Endothelial cell of umbilical vein (primary cell): ENCODE measurements around the gene CBFA2T3. TPM values are rescaled to one million over a fixed set of nuclear protein-coding genes. Genes with fewer than 3 reads are reported as not detected.

Experiments
- BruUV-seq: library from RNA; stranded (reverse); fragments of 400-500 nt; replicated peaks from 2 replicates; lab custom pipeline; 2021; lab: Mats Ljungman, UMichigan
- CTCF ChIA-PET: fragments of 300-600, 350-600 bp; sonication (Branson Sonifier 250); formaldehyde crosslinking; loops from one replicate; lab custom pipeline; 2021; ENCODE audit warnings: antibody characterized with exemption, inconsistent platforms; lab: Charles Lee
- POLR2A ChIA-PET: fragments of 300-600, 350-600 bp; sonication (Branson Sonifier 250); formaldehyde crosslinking; loops from one replicate; lab custom pipeline; 2021; ENCODE audit warnings: antibody characterized with exemption, inconsistent platforms; lab: Charles Lee
- DNase-seq: peaks from one replicate; pipeline ENCODE4 v3.0.0-alpha.2; 2011; ENCODE audit warnings: low read depth, low spot score
- FAIRE-seq: peaks from 2 replicates; lab custom pipeline; 2011; peaks lifted over from hg19 to GRCh38; lab: Jason Lieb, UNC
- H2AFZ ChIP-seq: 2 replicates; pipeline ENCODE4 v1.6.0; 2012; ENCODE audit warnings: low read depth, low read length, control low read depth, inconsistent platforms
- H3K27ac ChIP-seq: 2 replicates; pipeline ENCODE4 v1.5.1; 2011; ENCODE audit warnings: low read depth, mild to moderate bottlenecking, control low read depth, low read length, moderate library complexity; ENCODE audit not compliant: insufficient read depth
- H3K27me3 ChIP-seq, 2 experiments: 2 replicates each; pipeline versions ENCODE4 v1.6.0 to v1.6.1; 2011; ENCODE audit warnings: low read length in 2 of 2, mixed read lengths in 1 of 2; ENCODE audit not compliant: control insufficient read depth in 2 of 2, insufficient read depth in 2 of 2
- H3K36me3 ChIP-seq, 2 experiments: 2 replicates in 1 of 2; 3 replicates in 1 of 2; pipeline ENCODE4 v1.5.1; 2011; ENCODE audit warnings: low read length in 2 of 2, mild to moderate bottlenecking in 1 of 2, moderate library complexity in 1 of 2; ENCODE audit not compliant: control insufficient read depth in 2 of 2, insufficient read depth in 2 of 2; ENCODE audit errors: extremely low read depth in 1 of 2
- H3K4me1 ChIP-seq: 3 replicates; pipeline ENCODE4 v1.5.1; 2011; ENCODE audit warnings: mild to moderate bottlenecking, low read length; ENCODE audit not compliant: control insufficient read depth, insufficient read depth; ENCODE audit errors: extremely low read depth
- H3K4me2 ChIP-seq: 2 replicates; pipeline ENCODE4 v1.6.1; 2011; ENCODE audit warnings: low read length, control low read depth, mixed read lengths; ENCODE audit not compliant: insufficient read depth
- H3K4me3 ChIP-seq, 3 experiments: fragments of 200-600 bp in 1 of 3; sonication (generic), shearing (Covaris generic) in 1 of 3; replicated peaks in 1 of 3; 2 replicates each; pipeline ENCODE4 v1.5.1; 2011 to 2016; ENCODE audit warnings: control low read depth in 3 of 3, low read length in 3 of 3, mild to moderate bottlenecking in 2 of 3, inconsistent platforms in 1 of 3, low read depth in 1 of 3, moderate library complexity in 1 of 3; ENCODE audit not compliant: insufficient read depth in 1 of 3
- H3K79me2 ChIP-seq: 2 replicates; pipeline ENCODE4 v1.6.0; 2012; ENCODE audit warnings: low read length, inconsistent platforms; ENCODE audit not compliant: control insufficient read depth, insufficient read depth
- H3K9ac ChIP-seq: replicated peaks from 2 replicates; pipeline ENCODE3; 2011; ENCODE audit warnings: low read length, control low read depth; ENCODE audit not compliant: insufficient read depth; ENCODE audit errors: extremely low read depth
- H3K9me1 ChIP-seq: replicated peaks from 3 replicates; pipeline ENCODE4 v1.6.0; 2011; ENCODE audit warnings: mild to moderate bottlenecking, low read length; ENCODE audit not compliant: control insufficient read depth, insufficient read depth; ENCODE audit errors: extremely low read depth
- H3K9me3 ChIP-seq: replicated peaks from 2 replicates; pipeline ENCODE4 v1.5.1; 2012; ENCODE audit warnings: low read length, inconsistent platforms; ENCODE audit not compliant: control insufficient read depth, insufficient read depth
- H4K20me1 ChIP-seq: replicated peaks from 2 replicates; pipeline ENCODE3; 2011; ENCODE audit warnings: mild to moderate bottlenecking, low read length; ENCODE audit not compliant: control insufficient read depth, insufficient read depth; ENCODE audit errors: extremely low read depth
- CTCF ChIP-seq, 2 donors: IDR thresholded peaks; 1 replicate in 1 of 2; 2 replicates in 1 of 2; pipeline ENCODE4 v1.5.1; 2011; ENCODE audit warnings: low read length in 2 of 2, mild to moderate bottlenecking in 2 of 2, moderate library complexity in 2 of 2, control low read depth in 1 of 2, inconsistent platforms in 1 of 2, low read depth in 1 of 2; ENCODE audit not compliant: insufficient read depth in 1 of 2; ENCODE audit errors: extremely low read depth in 1 of 2
- EZH2 ChIP-seq: IDR thresholded peaks from 2 replicates; pipeline ENCODE4 v1.6.1; 2012; ENCODE audit warnings: borderline replicate concordance, low read depth, mild to moderate bottlenecking, moderate library complexity, low read length, inconsistent platforms; ENCODE audit not compliant: severe bottlenecking
- FOS ChIP-seq: IDR thresholded peaks from 2 replicates; pipeline ENCODE4 v1.6.1; 2011; ENCODE audit warnings: mild to moderate bottlenecking, low read length, moderate library complexity, borderline replicate concordance; ENCODE audit not compliant: insufficient read depth
- GATA2 ChIP-seq: IDR thresholded peaks from 2 replicates; pipeline ENCODE4 v1.7.0; 2011; ENCODE audit warnings: low read depth, mild to moderate bottlenecking, moderate library complexity, mixed read lengths, low read length; ENCODE audit not compliant: insufficient read length, insufficient read depth
- MAX ChIP-seq: IDR thresholded peaks from 2 replicates; pipeline ENCODE4 v1.6.1; 2011; ENCODE audit not compliant: insufficient read depth, insufficient read length
- MYC ChIP-seq: IDR thresholded peaks from one replicate; pipeline ENCODE4 v1.6.1; 2011; ENCODE audit warnings: mild to moderate bottlenecking, low read depth, low read length
- POLR2A ChIP-seq: IDR thresholded peaks from 2 replicates; pipeline ENCODE4 v1.6.1; 2012; ENCODE audit warnings: low read depth, mild to moderate bottlenecking, control low read depth, low read length
- POLR2AphosphoS5 ChIP-seq: IDR thresholded peaks from 2 replicates; pipeline ENCODE4 v1.6.1; 2012; ENCODE audit warnings: low read depth, mild to moderate bottlenecking, control low read depth, low read length, moderate library complexity; ENCODE audit not compliant: insufficient read depth
- dilution Hi-C: fragments of 300-500 bp; cut with MboI; formaldehyde crosslinking; loops from one replicate; pipeline ENCODE4 v1.15.0; 2019; ENCODE audit warnings: low sequenced_read_pairs; ENCODE audit not compliant: extremely low pct_ligation_motif_present
- intact Hi-C: fragments of 100-400 bp; cut with micrococcal nuclease; formaldehyde crosslinking; loops from one replicate; pipeline ENCODE4 v1.10.0; 2022
- polyA plus RNA-seq, 4 experiments: library from polyadenylated mRNA; depleted of rRNA in 3 of 4; stranded (reverse) in 3 of 4; unstranded in 1 of 4; fragments of >200 nt; gene quantifications; 2 replicates each; pipeline versions ENCODE4 v1.2.1 to v1.2.3, GENCODE V29; 2011 to 2012; ENCODE audit warnings: missing spikeins in 1 of 4
- total RNA-seq: library from RNA; stranded (reverse); gene quantifications from 2 replicates; pipeline ENCODE4 v1.2.3, GENCODE V29; 2021

The CBFA2T3 gene
- total and polyA plus RNA-seq, 2 donors (not counting 3 experiments of a cell fraction or from before 2014, with no cell fraction given), result not detected

GRCh38 chr16:88970539-88971065 lies 6.4 kb downstream of the CBFA2T3 start:
- Histone ChIP-seq H3K4me3 (no peak overlapping the region), H3K27me3 (no peaks in the 10 kb centered on the region), H3K27ac (no peak overlapping the region), H3K36me3 (no peaks in the 10 kb centered on the region), H2AFZ (no peak overlapping the region), H3K79me2 (no peaks in the 10 kb centered on the region), H3K4me1 (no peaks in the 10 kb centered on the region), H3K4me2 (no peak overlapping the region), H3K9me1 (no peaks in the 10 kb centered on the region), H4K20me1 (no peaks in the 10 kb centered on the region), H3K9ac (no peak overlapping the region), H3K9me3 (no peaks in the 10 kb centered on the region)
- TF ChIP-seq GATA2, result no peak
- no peak for TF ChIP-seq CTCF (IDR thresholded peaks at IDR 0.05; ENCODE audit: extremely low read depth in 1 of 2, insufficient read depth in 1 of 2, low read depth in 1 of 2, low read length in 2 of 2)
- TF ChIP-seq POLR2AphosphoS5, result no peak
- TF ChIP-seq POLR2A, result no peak
- TF ChIP-seq EZH2, result no peak
- no peak for TF ChIP-seq MYC
- TF ChIP-seq MAX, result no peak
- no peak for TF ChIP-seq FOS
- ChIA-PET CTCF (interaction anchor here (1.2 kb wide), 1 partner anchor 29 kb away, joined by 3 read pairs; no protein-coding TSS in a partner anchor), POLR2A (no interaction called here)
- DNase-seq, result no peak
- dilution Hi-C loops, result loop anchor here (25.0 kb wide), 1 partner anchor 167 kb away; no protein-coding TSS in a partner anchor
- intact Hi-C loops, result no loop called here
- BruUV-seq, result no TSS peak
- no peak for FAIRE-seq
